ENCODE measurements around the gene TJP1.
"Not testable (repeated sequence)": the region's sequence is repeated elsewhere in the genome, so short reads cannot be mapped to it uniquely, and the experiment has no call there.

The TJP1 gene

DNA sequence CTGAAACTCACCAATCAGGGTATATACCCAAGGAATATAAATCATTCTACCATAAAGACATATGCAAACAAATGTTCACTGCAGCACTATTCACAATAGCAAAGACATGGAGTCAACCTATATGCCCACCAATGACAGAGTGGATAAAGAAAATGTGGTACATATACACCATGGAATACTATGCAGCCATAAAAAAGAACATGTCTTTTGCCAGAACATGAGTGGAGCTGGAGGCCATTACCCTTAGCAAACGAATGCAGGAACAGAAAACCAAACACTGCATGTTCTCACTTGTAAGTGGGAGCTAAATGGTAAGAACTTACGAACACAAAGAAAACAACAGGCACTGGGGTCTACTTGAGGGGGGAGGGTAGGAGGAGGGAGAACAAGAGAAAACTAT is 68.3 kb downstream of the TJP1 start:
- not testable (repeated sequence) for H2AK5ac ChIP-seq (ENCODE audit: low read length); H3K36me3 ChIP-seq (ENCODE audit: control insufficient read depth, insufficient read depth, low read length); H3K79me2 ChIP-seq (ENCODE audit: control insufficient read depth, insufficient read depth, low read length); H2BK5ac ChIP-seq (ENCODE audit: low read length); H4K5ac ChIP-seq (ENCODE audit: low read length); H3K56ac ChIP-seq (ENCODE audit: low read length); H3K27ac ChIP-seq (ENCODE audit: low read depth, low read length); H4K8ac ChIP-seq (ENCODE audit: low read depth, low read length); H3K4me2 ChIP-seq (ENCODE audit: low read length); H3K9ac ChIP-seq (ENCODE audit: low read length); H3K18ac ChIP-seq (ENCODE audit: low read length); H3K79me1 ChIP-seq (ENCODE audit: low read length); H3K27me3 ChIP-seq (ENCODE audit: insufficient read depth, low read length, poor library complexity); H3K4ac ChIP-seq (ENCODE audit: low read depth, low read length); H3K4me3 ChIP-seq (ENCODE audit: low read length); H3K23ac ChIP-seq (ENCODE audit: low read length); H2BK15ac ChIP-seq (replicated peaks; ENCODE audit: low read depth); H3K4me1 ChIP-seq (ENCODE audit: control insufficient read depth, low read depth, low read length); DNase-seq; H2BK120ac ChIP-seq (ENCODE audit: low read depth, low read length)
- WGBS (ENCODE audit: extremely low coverage, insufficient coverage, low lambda C conversion rate): no CpG with 5 or more reads among the region's 2 CpGs

DNA sequence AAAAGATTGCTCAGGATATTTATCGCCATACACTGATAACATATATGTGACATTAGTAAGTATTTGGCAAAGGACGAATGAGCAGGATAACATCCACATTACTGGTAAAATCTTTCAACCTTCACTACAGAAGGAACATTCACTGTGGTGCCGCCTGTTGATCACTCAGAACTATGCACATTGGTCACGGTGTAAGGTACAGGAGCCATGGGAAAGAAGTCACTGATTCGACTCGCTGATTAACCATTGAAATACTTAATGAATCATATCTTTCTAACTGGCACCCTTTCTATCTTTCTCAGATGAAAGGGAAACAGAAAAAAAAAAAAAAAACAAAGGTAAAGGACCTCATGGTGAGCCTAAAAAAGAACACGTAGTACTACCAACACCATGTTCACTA is 68.8 kb downstream of the TJP1 start:
- H3K4me1 ChIP-seq (ENCODE audit: control insufficient read depth, low read depth, low read length): no peaks in the 10 kb centered on the region
- H3K36me3 ChIP-seq (ENCODE audit: control insufficient read depth, insufficient read depth, low read length): no peaks in the 10 kb centered on the region
- no peak overlapping the region for H3K27ac ChIP-seq (ENCODE audit: low read depth, low read length)
- H3K79me2 ChIP-seq (ENCODE audit: control insufficient read depth, insufficient read depth, low read length): no peaks in the 10 kb centered on the region
- no peak for DNase-seq
- H2BK15ac ChIP-seq (replicated peaks; ENCODE audit: low read depth): no peak overlapping the region
- no peak overlapping the region for H2BK120ac ChIP-seq (ENCODE audit: low read depth, low read length)
- no peak overlapping the region for H2AK5ac ChIP-seq (ENCODE audit: low read length)
- H4K8ac ChIP-seq (ENCODE audit: low read depth, low read length): no peak overlapping the region
- no peak overlapping the region for H2BK5ac ChIP-seq (ENCODE audit: low read length)
- no peak overlapping the region for H3K4me2 ChIP-seq (ENCODE audit: low read length)
- peaks cover 4% of the 10 kb centered on the region for H3K79me1 ChIP-seq (ENCODE audit: low read length)
- H3K56ac ChIP-seq (ENCODE audit: low read length): no peak overlapping the region
- H4K5ac ChIP-seq (ENCODE audit: low read length): no peak overlapping the region
- no CpG with 5 or more reads among the region's 7 CpGs for WGBS (ENCODE audit: extremely low coverage, insufficient coverage, low lambda C conversion rate)
- H3K4ac ChIP-seq (ENCODE audit: low read depth, low read length): no peak overlapping the region
- no peak overlapping the region for H3K4me3 ChIP-seq (ENCODE audit: low read length)
- H3K9ac ChIP-seq (ENCODE audit: low read length): no peak overlapping the region
- H3K18ac ChIP-seq (ENCODE audit: low read length): no peak overlapping the region
- no peaks in the 10 kb centered on the region for H3K27me3 ChIP-seq (ENCODE audit: insufficient read depth, low read length, poor library complexity)
- H3K23ac ChIP-seq (ENCODE audit: low read length): no peak overlapping the region

DNA sequence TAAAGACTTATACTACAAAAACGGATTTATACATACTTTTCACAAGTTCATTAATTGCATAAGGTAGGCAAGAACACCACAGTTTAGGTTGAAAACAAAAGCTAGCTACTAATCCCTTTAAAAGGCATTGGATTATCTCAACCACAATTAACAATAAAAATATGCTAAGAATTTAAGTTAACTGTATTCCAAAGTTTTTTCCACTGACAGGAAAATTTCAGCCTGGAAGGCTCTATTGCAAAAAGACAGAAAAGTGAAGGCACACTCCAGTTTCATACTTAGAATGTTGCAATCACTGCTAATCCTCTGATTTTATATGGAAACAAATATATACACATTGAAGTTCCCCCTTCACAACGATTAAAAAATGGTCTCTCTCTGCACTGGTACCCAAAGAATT is 71.5 kb downstream of the TJP1 start:
- H2AK5ac ChIP-seq (ENCODE audit: low read length): no peak overlapping the region
- no peaks in the 10 kb centered on the region for H3K27me3 ChIP-seq (ENCODE audit: insufficient read depth, low read length, poor library complexity)
- H3K36me3 ChIP-seq (ENCODE audit: control insufficient read depth, insufficient read depth, low read length): no peaks in the 10 kb centered on the region
- no peaks in the 10 kb centered on the region for H3K79me2 ChIP-seq (ENCODE audit: control insufficient read depth, insufficient read depth, low read length)
- no peak overlapping the region for H3K23ac ChIP-seq (ENCODE audit: low read length)
- H2BK15ac ChIP-seq (replicated peaks; ENCODE audit: low read depth): no peak overlapping the region
- H4K8ac ChIP-seq (ENCODE audit: low read depth, low read length): no peak overlapping the region
- H2BK120ac ChIP-seq (ENCODE audit: low read depth, low read length): no peak overlapping the region
- no peak overlapping the region for H3K4me2 ChIP-seq (ENCODE audit: low read length)
- H4K5ac ChIP-seq (ENCODE audit: low read length): no peak overlapping the region
- H3K56ac ChIP-seq (ENCODE audit: low read length): no peak overlapping the region
- no peak for DNase-seq
- H3K27ac ChIP-seq (ENCODE audit: low read depth, low read length): no peak overlapping the region
- no peak overlapping the region for H3K9ac ChIP-seq (ENCODE audit: low read length)
- no peak overlapping the region for H3K4ac ChIP-seq (ENCODE audit: low read depth, low read length)
- H2BK5ac ChIP-seq (ENCODE audit: low read length): no peak overlapping the region
- WGBS (ENCODE audit: extremely low coverage, insufficient coverage, low lambda C conversion rate): no CpG with 5 or more reads among the region's 2 CpGs
- H3K79me1 ChIP-seq (ENCODE audit: low read length): peaks cover 4% of the 10 kb centered on the region
- H3K4me3 ChIP-seq (ENCODE audit: low read length): no peak overlapping the region
- H3K18ac ChIP-seq (ENCODE audit: low read length): no peak overlapping the region
- H3K4me1 ChIP-seq (ENCODE audit: control insufficient read depth, low read depth, low read length): no peaks in the 10 kb centered on the region

DNA sequence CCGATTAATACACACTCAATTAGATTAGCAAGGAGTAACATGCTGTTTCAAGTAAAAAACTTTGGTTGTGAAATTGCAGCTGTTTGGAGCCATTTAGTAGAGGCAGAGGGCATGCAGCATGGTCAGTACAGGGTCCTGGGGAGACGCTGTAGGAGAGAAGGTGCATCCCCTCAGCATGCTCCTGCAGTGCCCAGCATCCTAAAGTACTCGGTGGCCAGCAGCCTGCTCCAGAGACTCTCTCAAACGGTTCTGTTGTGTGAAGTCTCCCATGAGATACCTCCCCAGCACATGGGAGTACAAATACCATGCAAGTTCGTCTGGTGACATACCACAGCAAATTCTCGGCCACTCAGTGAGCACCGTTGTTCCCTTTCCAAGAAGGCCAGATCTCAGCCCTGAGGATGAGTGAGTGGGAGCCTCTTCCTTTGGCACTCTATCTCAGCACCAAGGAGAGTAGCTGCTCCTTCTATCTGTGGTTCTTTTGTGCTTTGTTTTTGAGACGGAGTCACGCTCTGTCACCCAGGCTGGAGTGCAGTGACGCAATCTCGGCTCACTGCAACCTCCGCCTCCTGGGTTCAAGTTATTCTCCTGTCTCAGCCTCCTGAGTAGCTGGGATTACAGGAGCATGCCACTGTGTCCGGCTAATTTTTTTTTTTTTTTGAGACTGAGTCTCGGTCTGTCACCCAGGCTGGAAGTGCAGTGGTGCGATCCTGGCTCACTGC is 72.7 kb downstream of the TJP1 start:
- Histone ChIP-seq H2BK120ac (ENCODE audit: low read depth, low read length) (no peak overlapping the region), H3K36me3 (ENCODE audit: control insufficient read depth, insufficient read depth, low read length) (no peaks in the 10 kb centered on the region), H3K4me1 (ENCODE audit: control insufficient read depth, low read depth, low read length) (no peaks in the 10 kb centered on the region), H3K18ac (ENCODE audit: low read length) (no peak overlapping the region), H2BK15ac (replicated peaks; ENCODE audit: low read depth) (no peak overlapping the region), H4K8ac (ENCODE audit: low read depth, low read length) (no peak overlapping the region), H3K56ac (ENCODE audit: low read length) (no peak overlapping the region), H3K23ac (ENCODE audit: low read length) (no peak overlapping the region), H3K79me1 (ENCODE audit: low read length) (peaks cover 4% of the 10 kb centered on the region), H3K27me3 (ENCODE audit: insufficient read depth, low read length, poor library complexity) (no peaks in the 10 kb centered on the region), H3K4me2 (ENCODE audit: low read length) (no peak overlapping the region), H3K27ac (ENCODE audit: low read depth, low read length) (no peak overlapping the region), H3K4ac (ENCODE audit: low read depth, low read length) (no peak overlapping the region), H3K79me2 (ENCODE audit: control insufficient read depth, insufficient read depth, low read length) (no peaks in the 10 kb centered on the region), H2AK5ac (ENCODE audit: low read length) (no peak overlapping the region), H2BK5ac (ENCODE audit: low read length) (no peak overlapping the region), H3K9ac (ENCODE audit: low read length) (no peak overlapping the region), H4K5ac (ENCODE audit: low read length) (no peak overlapping the region), H3K4me3 (ENCODE audit: low read length) (no peak overlapping the region)
- peak; percentile 73 for DNase-seq
- WGBS (ENCODE audit: extremely low coverage, insufficient coverage, low lambda C conversion rate): no CpG with 5 or more reads among the region's 15 CpGs

DNA sequence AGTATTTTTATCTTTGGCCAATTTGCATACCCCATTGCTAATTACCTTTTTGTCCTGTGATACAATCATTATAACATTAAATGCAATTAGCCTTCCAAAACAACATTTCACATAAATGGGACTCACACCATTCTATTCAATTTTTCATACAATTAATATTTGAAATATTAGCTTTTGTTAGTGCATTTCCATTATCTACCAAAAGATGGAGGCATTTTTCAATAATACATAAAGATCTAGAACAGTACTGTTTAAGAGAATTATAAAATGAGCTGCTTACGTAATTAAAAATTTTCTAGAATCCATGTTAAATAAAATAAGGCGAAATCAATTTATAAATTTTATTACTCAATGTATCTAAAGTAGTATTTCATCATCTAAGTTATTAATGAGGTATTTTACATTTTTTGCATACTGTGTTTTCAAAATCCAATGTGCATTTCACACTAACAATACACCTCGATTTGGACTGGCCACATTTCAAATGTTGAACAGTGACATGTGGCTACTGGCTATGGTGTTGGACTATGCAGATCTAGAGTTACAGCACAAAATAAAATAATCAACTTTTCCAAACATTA is 74.3 kb downstream of the TJP1 start:
- Histone ChIP-seq H2AK5ac (ENCODE audit: low read length) (no peak overlapping the region), H4K8ac (ENCODE audit: low read depth, low read length) (no peak overlapping the region), H3K18ac (ENCODE audit: low read length) (no peak overlapping the region), H3K79me1 (ENCODE audit: low read length) (peaks cover 2% of the 10 kb centered on the region), H3K79me2 (ENCODE audit: control insufficient read depth, insufficient read depth, low read length) (no peaks in the 10 kb centered on the region), H3K27me3 (ENCODE audit: insufficient read depth, low read length, poor library complexity) (no peaks in the 10 kb centered on the region), H3K4me3 (ENCODE audit: low read length) (no peak overlapping the region), H3K9ac (ENCODE audit: low read length) (no peak overlapping the region), H3K56ac (ENCODE audit: low read length) (no peak overlapping the region), H4K5ac (ENCODE audit: low read length) (no peak overlapping the region), H3K23ac (ENCODE audit: low read length) (no peak overlapping the region), H3K4me2 (ENCODE audit: low read length) (no peak overlapping the region), H3K27ac (ENCODE audit: low read depth, low read length) (no peak overlapping the region), H3K4me1 (ENCODE audit: control insufficient read depth, low read depth, low read length) (no peaks in the 10 kb centered on the region), H3K36me3 (ENCODE audit: control insufficient read depth, insufficient read depth, low read length) (no peaks in the 10 kb centered on the region), H2BK120ac (ENCODE audit: low read depth, low read length) (no peak overlapping the region), H2BK5ac (ENCODE audit: low read length) (no peak overlapping the region), H2BK15ac (replicated peaks; ENCODE audit: low read depth) (no peak overlapping the region), H3K4ac (ENCODE audit: low read depth, low read length) (no peak overlapping the region)
- no CpG with 5 or more reads among the region's 3 CpGs for WGBS (ENCODE audit: extremely low coverage, insufficient coverage, low lambda C conversion rate)
- DNase-seq: no peak

DNA sequence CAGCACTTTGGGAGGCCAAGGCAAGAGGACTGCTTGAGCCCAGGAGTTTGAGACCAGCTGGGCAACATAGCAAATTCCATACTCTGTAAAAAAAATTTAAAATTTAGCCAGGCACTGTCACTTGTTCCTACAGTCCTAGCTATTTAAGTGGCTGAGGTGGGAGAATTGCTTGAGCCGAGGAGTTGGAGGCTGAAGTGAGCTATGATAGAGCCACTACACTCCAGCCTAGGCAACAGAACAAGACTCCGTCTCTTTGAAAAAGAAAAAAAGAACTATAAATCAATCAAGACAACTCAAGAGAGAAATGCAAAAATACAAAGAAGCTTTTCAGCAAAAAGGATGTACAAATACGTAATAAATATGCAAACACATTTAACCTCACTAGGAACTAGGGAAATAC is 78.8 kb downstream of the TJP1 start:
- Histone ChIP-seq H3K79me2 (ENCODE audit: control insufficient read depth, insufficient read depth, low read length) (no peaks in the 10 kb centered on the region), H3K9ac (ENCODE audit: low read length) (no peak overlapping the region), H4K8ac (ENCODE audit: low read depth, low read length) (no peak overlapping the region), H2BK120ac (ENCODE audit: low read depth, low read length) (no peak overlapping the region), H2BK15ac (replicated peaks; ENCODE audit: low read depth) (no peak overlapping the region), H3K18ac (ENCODE audit: low read length) (no peak overlapping the region), H3K27me3 (ENCODE audit: insufficient read depth, low read length, poor library complexity) (no peaks in the 10 kb centered on the region), H3K27ac (ENCODE audit: low read depth, low read length) (no peak overlapping the region), H3K36me3 (ENCODE audit: control insufficient read depth, insufficient read depth, low read length) (peaks cover 2% of the 10 kb centered on the region), H3K4me2 (ENCODE audit: low read length) (no peak overlapping the region), H3K56ac (ENCODE audit: low read length) (no peak overlapping the region), H3K4ac (ENCODE audit: low read depth, low read length) (no peak overlapping the region), H3K23ac (ENCODE audit: low read length) (no peak overlapping the region), H3K4me1 (ENCODE audit: control insufficient read depth, low read depth, low read length) (no peaks in the 10 kb centered on the region), H3K79me1 (ENCODE audit: low read length) (no peaks in the 10 kb centered on the region), H2BK5ac (ENCODE audit: low read length) (no peak overlapping the region), H3K4me3 (ENCODE audit: low read length) (no peak overlapping the region), H4K5ac (ENCODE audit: low read length) (no peak overlapping the region), H2AK5ac (ENCODE audit: low read length) (no peak overlapping the region)
- WGBS (ENCODE audit: extremely low coverage, insufficient coverage, low lambda C conversion rate): no CpG with 5 or more reads among the region's 3 CpGs
- DNase-seq: no peak

Data from mesendoderm (in vitro differentiated cells).